ENCODE results near the gene PRICKLE2.

GRCh38 chr3:64064804-64065203 is 160.5 kb downstream of the PRICKLE2 start:
- TF ChIP-seq, protein P1, sequence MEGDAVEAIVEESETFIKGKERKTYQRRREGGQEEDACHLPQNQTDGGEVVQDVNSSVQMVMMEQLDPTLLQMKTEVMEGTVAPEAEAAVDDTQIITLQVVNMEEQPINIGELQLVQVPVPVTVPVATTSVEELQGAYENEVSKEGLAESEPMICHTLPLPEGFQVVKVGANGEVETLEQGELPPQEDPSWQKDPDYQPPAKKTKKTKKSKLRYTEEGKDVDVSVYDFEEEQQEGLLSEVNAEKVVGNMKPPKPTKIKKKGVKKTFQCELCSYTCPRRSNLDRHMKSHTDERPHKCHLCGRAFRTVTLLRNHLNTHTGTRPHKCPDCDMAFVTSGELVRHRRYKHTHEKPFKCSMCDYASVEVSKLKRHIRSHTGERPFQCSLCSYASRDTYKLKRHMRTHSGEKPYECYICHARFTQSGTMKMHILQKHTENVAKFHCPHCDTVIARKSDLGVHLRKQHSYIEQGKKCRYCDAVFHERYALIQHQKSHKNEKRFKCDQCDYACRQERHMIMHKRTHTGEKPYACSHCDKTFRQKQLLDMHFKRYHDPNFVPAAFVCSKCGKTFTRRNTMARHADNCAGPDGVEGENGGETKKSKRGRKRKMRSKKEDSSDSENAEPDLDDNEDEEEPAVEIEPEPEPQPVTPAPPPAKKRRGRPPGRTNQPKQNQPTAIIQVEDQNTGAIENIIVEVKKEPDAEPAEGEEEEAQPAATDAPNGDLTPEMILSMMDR (IDR thresholded peaks at IDR 0.05) = no peak
- no peak for TF ChIP-seq POLR2A (IDR thresholded peaks at IDR 0.05)

Measured in testis (tissue), 2 donors.